Measurements from ENCODE around the gene RGPD3.

DNA sequence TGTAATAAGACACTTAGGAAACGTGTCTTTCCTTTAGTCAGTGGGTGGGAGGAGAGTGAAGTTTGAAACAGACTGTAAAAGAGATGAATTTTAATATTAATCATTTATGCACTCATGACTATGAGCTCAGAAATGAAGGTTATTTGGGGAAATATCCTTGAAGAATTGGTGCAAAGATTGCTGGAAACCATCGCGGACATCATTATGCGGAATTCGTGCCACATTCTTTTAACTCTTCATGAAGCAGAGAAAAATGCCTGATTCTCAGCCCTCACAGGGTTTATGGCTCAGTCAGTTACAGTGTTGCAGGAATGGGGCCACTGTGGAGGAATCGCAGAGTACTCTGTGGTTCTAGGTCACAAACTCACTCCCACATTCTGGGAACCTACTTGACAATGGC lies 109.7 kb downstream of the RGPD3 start:
- TF ChIP-seq SUZ12 (IDR thresholded peaks at IDR 0.05) (no peak), TARDBP (IDR thresholded peaks at IDR 0.05) (no peak), FOXA1 (IDR thresholded peaks at IDR 0.05) (no peak), BHLHE40 (IDR thresholded peaks at IDR 0.05; ENCODE audit: borderline replicate concordance) (no peak), SP1 (IDR thresholded peaks at IDR 0.05) (no peak), LEF1 (IDR thresholded peaks at IDR 0.05; ENCODE audit: borderline replicate concordance) (no peak)
